Kidney (tissue), 14 donors: ENCODE results near the gene HIP1R. TPM values are rescaled to one million over a fixed set of nuclear protein-coding genes. Genes with fewer than 3 reads are reported as not detected.
A peak's percentile ranks its signal among the peaks of the same experiment; 100 is the strongest.

ENCODE experiments used
- DNase-seq, 5 donors: peaks; one replicate each; pipeline ENCODE4 v3.0.0-alpha.2; 2013 to 2020
- FAIRE-seq: peaks from 2 replicates; lab custom pipeline; 2012; peaks lifted over from hg19 to GRCh38; lab: Jason Lieb, UNC
- H3K27ac ChIP-seq, 2 donors: one replicate each; pipeline ENCODE4 v1.7.0; 2013; ENCODE audit warnings: low read depth in 2 of 2, low read length in 2 of 2, inconsistent platforms in 1 of 2
- H3K27me3 ChIP-seq: one replicate; pipeline ENCODE4 v1.7.1; 2013; ENCODE audit warnings: low read length, inconsistent platforms; ENCODE audit not compliant: control insufficient read depth, insufficient read depth
- H3K36me3 ChIP-seq, 3 donors: one replicate each; pipeline versions ENCODE4 v1.7.0 to v1.7.1; 2013; ENCODE audit warnings: low read length in 3 of 3, control low read depth in 1 of 3, inconsistent platforms in 1 of 3; ENCODE audit not compliant: insufficient read depth in 3 of 3, control insufficient read depth in 2 of 3
- H3K4me1 ChIP-seq, 3 donors: one replicate each; pipeline versions ENCODE4 v1.7.0 to v1.7.1; 2013; ENCODE audit warnings: low read length in 3 of 3, inconsistent platforms in 1 of 3, low read depth in 1 of 3; ENCODE audit not compliant: control insufficient read depth in 2 of 3, insufficient read depth in 2 of 3
- H3K4me3 ChIP-seq, 3 donors: one replicate each; pipeline versions ENCODE4 v1.7.0 to v1.8.1; 2013; ENCODE audit warnings: low read length in 3 of 3, control low read depth in 1 of 3, inconsistent platforms in 1 of 3
- H3K9ac ChIP-seq, 3 donors: one replicate each; pipeline versions ENCODE4 v1.7.0 to v1.7.1; 2013; ENCODE audit warnings: low read length in 3 of 3, control low read depth in 1 of 3, inconsistent platforms in 1 of 3
- H3K9me3 ChIP-seq, 3 donors: one replicate each; pipeline versions ENCODE4 v1.7.0 to v1.7.1; 2013; ENCODE audit warnings: low read length in 3 of 3, control low read depth in 1 of 3, inconsistent platforms in 1 of 3; ENCODE audit not compliant: control insufficient read depth in 2 of 3, insufficient read depth in 1 of 3
- CTCF ChIP-seq: IDR thresholded peaks from 3 replicates; pipeline ENCODE4 v1.5.1; 2012; ENCODE audit warnings: mild to moderate bottlenecking, moderate library complexity, borderline replicate concordance; ENCODE audit not compliant: insufficient read depth; ENCODE audit errors: extremely low read depth
- intact Hi-C: fragments of 100-400 bp; cut with DNase I; formaldehyde crosslinking; loops from one replicate; pipeline ENCODE4 v1.11.1; 2022
- polyA plus RNA-seq: library from polyadenylated mRNA; stranded (reverse); fragments of 350-450 nt; fragmentation: Illumina TruSeq; extraction: RNeasy Lipid Tissue Mini Kit (QIAGEN cat#74804); gene quantifications from one replicate; pipeline ENCODE4 v1.2.3, GENCODE V29; 2014; ENCODE audit warnings: low read depth, low replicate concordance; ENCODE audit not compliant: insufficient read depth
- total RNA-seq: library from RNA; stranded (reverse); fragmentation: NEBNext Ultra II Directional; extraction: Animal tissue kit (Norgen Biotek cat#: 25700); gene quantifications from one replicate; pipeline ENCODE4 v1.2.1, GENCODE V29; 2021
- donor health status: control.
- donor health status: control.
- donor health status: control.
- donor health status: control.
- donor health status: control.
- donor health status: DM: yes; HTN: yes; CAD: no.
- donor health status: Normal renal cell carcinoma (clear cell type).

The HIP1R gene
- total and polyA plus RNA-seq, 2 donors from 2014 or later: 39.4 to 87.8 TPM

- no peak for FAIRE-seq
- peaks cover 0 to 8% (median 0%) of the 10 kb centered on the region in 3 donors for H3K4me1 ChIP-seq
- H3K36me3 ChIP-seq: peaks cover 0 to 29% (median 7%) of the 10 kb centered on the region in 3 donors
- H3K27me3 ChIP-seq: no peaks in the 10 kb centered on the region
- H3K4me3 ChIP-seq: no peak overlapping the region
- no peak overlapping the region for H3K9ac ChIP-seq
- H3K9me3 ChIP-seq: no peaks in the 10 kb centered on the region
- intact Hi-C loops: no loop called here
- no peak for TF ChIP-seq CTCF
- peak in 1 of 5 donors; percentile 60 for DNase-seq
- H3K27ac ChIP-seq: no peak overlapping the region
Observed at GRCh38 chr12:122851820-122852219, 16.6 kb downstream of the HIP1R start.

GRCh38 chr12:122852336-122853275, 17.3 kb downstream of the HIP1R start:
- H3K36me3 ChIP-seq: peaks cover 0 to 35% (median 12%) of the 10 kb centered on the region in 3 donors
- FAIRE-seq (no peak), DNase-seq (peak in 2 of 5 donors; percentile 34 to 62)
- intact Hi-C loops: no loop called here
- TF ChIP-seq CTCF: no peak
- H3K4me3 ChIP-seq: no peak overlapping the region
- H3K9ac ChIP-seq: no peak overlapping the region
- H3K4me1 ChIP-seq: peaks cover 0 to 8% (median 0%) of the 10 kb centered on the region in 3 donors
- H3K27me3 ChIP-seq: no peaks in the 10 kb centered on the region
- H3K9me3 ChIP-seq: no peaks in the 10 kb centered on the region
- no peak overlapping the region for H3K27ac ChIP-seq

GRCh38 chr12:122853582-122854245, 18.5 kb downstream of the HIP1R start:
- Histone ChIP-seq H3K4me1 (peaks cover 0 to 8% (median 0%) of the 10 kb centered on the region in 3 donors), H3K27me3 (no peaks in the 10 kb centered on the region), H3K9ac (no peak overlapping the region), H3K36me3 (peaks cover 0 to 35% (median 12%) of the 10 kb centered on the region in 3 donors), H3K27ac (no peak overlapping the region), H3K4me3 (no peak overlapping the region), H3K9me3 (no peaks in the 10 kb centered on the region)
- intact Hi-C loops: no loop called here
- no peak for FAIRE-seq
- no peak for TF ChIP-seq CTCF
- peak in 2 of 5 donors; percentile 15 to 36 for DNase-seq
